Kidney (tissue), 14 donors: ENCODE results near the gene ATP6V0D1. TPM values are rescaled to one million over a fixed set of nuclear protein-coding genes. Genes with fewer than 3 reads are reported as not detected.
A peak's percentile ranks its signal among the peaks of the same experiment; 100 is the strongest.

Source experiments
- DNase-seq, 5 donors: peaks; one replicate each; pipeline ENCODE4 v3.0.0-alpha.2; 2013 to 2020
- FAIRE-seq: peaks from 2 replicates; lab custom pipeline; 2012; peaks lifted over from hg19 to GRCh38; lab: Jason Lieb, UNC
- H3K27ac ChIP-seq, 2 donors: one replicate each; pipeline ENCODE4 v1.7.0; 2013; ENCODE audit warnings: low read depth in 2 of 2, low read length in 2 of 2, inconsistent platforms in 1 of 2
- H3K27me3 ChIP-seq: one replicate; pipeline ENCODE4 v1.7.1; 2013; ENCODE audit warnings: low read length, inconsistent platforms; ENCODE audit not compliant: control insufficient read depth, insufficient read depth
- H3K36me3 ChIP-seq, 3 donors: one replicate each; pipeline versions ENCODE4 v1.7.0 to v1.7.1; 2013; ENCODE audit warnings: low read length in 3 of 3, control low read depth in 1 of 3, inconsistent platforms in 1 of 3; ENCODE audit not compliant: insufficient read depth in 3 of 3, control insufficient read depth in 2 of 3
- H3K4me1 ChIP-seq, 3 donors: one replicate each; pipeline versions ENCODE4 v1.7.0 to v1.7.1; 2013; ENCODE audit warnings: low read length in 3 of 3, inconsistent platforms in 1 of 3, low read depth in 1 of 3; ENCODE audit not compliant: control insufficient read depth in 2 of 3, insufficient read depth in 2 of 3
- H3K4me3 ChIP-seq, 3 donors: one replicate each; pipeline versions ENCODE4 v1.7.0 to v1.8.1; 2013; ENCODE audit warnings: low read length in 3 of 3, control low read depth in 1 of 3, inconsistent platforms in 1 of 3
- H3K9ac ChIP-seq, 3 donors: one replicate each; pipeline versions ENCODE4 v1.7.0 to v1.7.1; 2013; ENCODE audit warnings: low read length in 3 of 3, control low read depth in 1 of 3, inconsistent platforms in 1 of 3
- H3K9me3 ChIP-seq, 3 donors: one replicate each; pipeline versions ENCODE4 v1.7.0 to v1.7.1; 2013; ENCODE audit warnings: low read length in 3 of 3, control low read depth in 1 of 3, inconsistent platforms in 1 of 3; ENCODE audit not compliant: control insufficient read depth in 2 of 3, insufficient read depth in 1 of 3
- intact Hi-C: fragments of 100-400 bp; cut with DNase I; formaldehyde crosslinking; loops from one replicate; pipeline ENCODE4 v1.11.1; 2022
- polyA plus RNA-seq: library from polyadenylated mRNA; stranded (reverse); fragments of 350-450 nt; fragmentation: Illumina TruSeq; extraction: RNeasy Lipid Tissue Mini Kit (QIAGEN cat#74804); gene quantifications from one replicate; pipeline ENCODE4 v1.2.3, GENCODE V29; 2014; ENCODE audit warnings: low read depth, low replicate concordance; ENCODE audit not compliant: insufficient read depth
- total RNA-seq: library from RNA; stranded (reverse); fragmentation: NEBNext Ultra II Directional; extraction: Animal tissue kit (Norgen Biotek cat#: 25700); gene quantifications from one replicate; pipeline ENCODE4 v1.2.1, GENCODE V29; 2021
- TF ChIP-seq, protein P1 (sequence below): IDR thresholded peaks from 3 replicates; pipeline ENCODE4 v1.5.1; 2012; ENCODE audit warnings: mild to moderate bottlenecking, moderate library complexity, borderline replicate concordance; ENCODE audit not compliant: insufficient read depth; ENCODE audit errors: extremely low read depth
- donor health status: control.
- donor health status: control.
- donor health status: control.
- donor health status: control.
- donor health status: control.
- donor health status: DM: yes; HTN: yes; CAD: no.
- donor health status: Normal renal cell carcinoma (clear cell type).

The ATP6V0D1 gene
- total and polyA plus RNA-seq, 2 donors from 2014 or later: 100 to 208 TPM

DNA sequence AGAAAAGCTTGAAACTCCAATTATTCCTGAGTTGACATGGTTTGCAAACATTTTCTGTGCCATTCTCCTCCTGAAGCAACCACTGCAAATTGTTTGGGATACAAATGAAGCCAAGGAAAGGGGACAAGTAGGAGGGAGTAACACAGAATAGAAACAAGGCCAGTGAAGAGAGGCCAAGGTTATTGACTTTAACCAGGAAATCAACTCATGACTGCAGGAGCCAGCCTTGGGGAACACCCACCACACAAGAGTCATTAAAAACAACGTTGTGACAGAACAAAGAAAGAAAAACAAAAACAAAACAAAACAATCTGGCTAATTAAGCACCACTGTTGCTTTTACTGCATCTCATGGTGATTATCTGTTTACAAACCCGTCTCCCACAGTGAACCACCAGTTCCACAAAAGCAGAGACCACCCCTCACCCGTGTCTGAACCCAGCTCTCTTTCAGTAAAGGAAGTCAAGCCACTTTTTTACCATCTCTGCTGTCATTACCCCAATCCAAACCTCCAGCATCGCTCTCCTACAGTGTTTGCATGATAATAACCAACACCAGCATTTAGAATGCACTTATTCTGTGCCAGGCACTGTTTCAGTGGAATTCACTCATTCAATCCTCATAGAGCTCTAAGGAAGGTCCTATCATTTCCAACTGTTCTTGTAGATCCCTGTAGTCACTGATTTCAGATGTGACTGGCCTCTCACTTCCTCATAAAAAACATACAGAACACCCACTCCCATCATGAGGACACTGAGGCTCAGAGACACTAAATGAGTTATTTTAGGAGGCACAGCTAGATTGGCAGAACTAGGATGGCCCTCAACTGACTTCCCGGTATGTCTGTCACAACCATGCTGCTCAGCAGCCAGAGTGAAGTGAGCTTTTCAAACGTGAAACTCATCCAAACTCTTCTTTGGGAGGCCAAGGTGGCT lies 66.7 kb downstream of the ATP6V0D1 start:
- peak overlapping the region in 2 of 3 donors; percentile 6 to 37 for H3K4me3 ChIP-seq
- intact Hi-C loops: no loop called here
- FAIRE-seq (no peak), DNase-seq (peak in 1 of 5 donors; percentile 24)
- H3K27me3 ChIP-seq: no peaks in the 10 kb centered on the region
- no peaks in the 10 kb centered on the region for H3K9me3 ChIP-seq
- H3K9ac ChIP-seq: peak overlapping the region in 2 of 3 donors; percentile 42 to 46
- H3K27ac ChIP-seq: peak overlapping the region; percentile 63 to 90
- H3K4me1 ChIP-seq: peaks cover 0 to 8% (median 6%) of the 10 kb centered on the region in 3 donors
- TF ChIP-seq, protein P1, sequence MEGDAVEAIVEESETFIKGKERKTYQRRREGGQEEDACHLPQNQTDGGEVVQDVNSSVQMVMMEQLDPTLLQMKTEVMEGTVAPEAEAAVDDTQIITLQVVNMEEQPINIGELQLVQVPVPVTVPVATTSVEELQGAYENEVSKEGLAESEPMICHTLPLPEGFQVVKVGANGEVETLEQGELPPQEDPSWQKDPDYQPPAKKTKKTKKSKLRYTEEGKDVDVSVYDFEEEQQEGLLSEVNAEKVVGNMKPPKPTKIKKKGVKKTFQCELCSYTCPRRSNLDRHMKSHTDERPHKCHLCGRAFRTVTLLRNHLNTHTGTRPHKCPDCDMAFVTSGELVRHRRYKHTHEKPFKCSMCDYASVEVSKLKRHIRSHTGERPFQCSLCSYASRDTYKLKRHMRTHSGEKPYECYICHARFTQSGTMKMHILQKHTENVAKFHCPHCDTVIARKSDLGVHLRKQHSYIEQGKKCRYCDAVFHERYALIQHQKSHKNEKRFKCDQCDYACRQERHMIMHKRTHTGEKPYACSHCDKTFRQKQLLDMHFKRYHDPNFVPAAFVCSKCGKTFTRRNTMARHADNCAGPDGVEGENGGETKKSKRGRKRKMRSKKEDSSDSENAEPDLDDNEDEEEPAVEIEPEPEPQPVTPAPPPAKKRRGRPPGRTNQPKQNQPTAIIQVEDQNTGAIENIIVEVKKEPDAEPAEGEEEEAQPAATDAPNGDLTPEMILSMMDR: no peak
- no peaks in the 10 kb centered on the region for H3K36me3 ChIP-seq

- no peak overlapping the region for H3K9ac ChIP-seq
- no peaks in the 10 kb centered on the region for H3K36me3 ChIP-seq
- H3K27me3 ChIP-seq: no peaks in the 10 kb centered on the region
- DNase-seq (no peak), FAIRE-seq (no peak)
- peaks cover 0 to 8% (median 6%) of the 10 kb centered on the region in 3 donors for H3K4me1 ChIP-seq
- TF ChIP-seq, protein P1: no peak
- no peaks in the 10 kb centered on the region for H3K9me3 ChIP-seq
- intact Hi-C loops: no loop called here
- no peak overlapping the region for H3K4me3 ChIP-seq
- H3K27ac ChIP-seq: no peak overlapping the region
Observed at GRCh38 chr16:67412294-67412693, 68.7 kb downstream of the ATP6V0D1 start.

GRCh38 chr16:67411339-67411738 lies 69.6 kb downstream of the ATP6V0D1 start:
- Histone ChIP-seq H3K4me3 (no peak overlapping the region), H3K9me3 (no peaks in the 10 kb centered on the region), H3K4me1 (peaks cover 0 to 8% (median 6%) of the 10 kb centered on the region in 3 donors), H3K9ac (no peak overlapping the region), H3K27ac (no peak overlapping the region), H3K36me3 (no peaks in the 10 kb centered on the region), H3K27me3 (no peaks in the 10 kb centered on the region)
- DNase-seq: no peak
- FAIRE-seq: no peak
- TF ChIP-seq, protein P1: no peak
- intact Hi-C loops: no loop called here
